CD4-positive, alpha-beta T cell (primary cell): ENCODE results near the gene CHIC2. TPM values are rescaled to one million over a fixed set of nuclear protein-coding genes. Genes with fewer than 3 reads are reported as not detected.

Experiments
- ATAC-seq: fragments of 200-7000 bp; cut with Tn5 transposase; one replicate; pipeline ENCODE4 v1.10.0; 2022; ENCODE audit warnings: mild to moderate bottlenecking; ENCODE audit not compliant: poor library complexity
- CTCF ChIA-PET: fragments of 350-600 bp; sonication (Branson Sonifier 250); formaldehyde crosslinking; loops from one replicate; lab custom pipeline; 2021; ENCODE audit warnings: antibody characterized with exemption, inconsistent platforms; lab: Charles Lee
- POLR2A ChIA-PET: fragments of 350-600 bp; sonication (Branson Sonifier 250); formaldehyde crosslinking; loops from one replicate; lab custom pipeline; 2021; ENCODE audit warnings: antibody characterized with exemption, inconsistent platforms; lab: Charles Lee
- DNase-seq, 14 experiments: peaks; one replicate each; pipeline ENCODE4 v3.0.0-alpha.2; 2013 to 2020; ENCODE audit warnings: mixed read lengths in 2 of 14
- H3K27ac ChIP-seq, 2 donors: one replicate each; pipeline versions ENCODE4 v1.5.1 to v1.7.0; 2013; ENCODE audit warnings: low read length in 2 of 2, low read depth in 1 of 2, mild to moderate bottlenecking in 1 of 2
- H3K27me3 ChIP-seq, 2 experiments: 1 replicate in 1 of 2; 2 replicates in 1 of 2; pipeline versions ENCODE4 v1.6.1 to v1.7.0; 2013; ENCODE audit warnings: low read length in 2 of 2, control low read depth in 1 of 2, mild to moderate bottlenecking in 1 of 2, moderate library complexity in 1 of 2; ENCODE audit not compliant: insufficient read depth in 2 of 2, control insufficient read depth in 1 of 2
- H3K36me3 ChIP-seq: one replicate; pipeline ENCODE4 v1.6.1; 2013; ENCODE audit warnings: low read length, control low read depth; ENCODE audit not compliant: insufficient read depth
- H3K4me1 ChIP-seq: one replicate; pipeline ENCODE4 v1.6.1; 2013; ENCODE audit warnings: low read length, control low read depth; ENCODE audit not compliant: insufficient read depth
- H3K4me3 ChIP-seq: one replicate; pipeline ENCODE4 v1.5.1; 2013; ENCODE audit warnings: mild to moderate bottlenecking, low read length, moderate library complexity
- H3K9me3 ChIP-seq, 2 experiments: 1 replicate in 1 of 2; 2 replicates in 1 of 2; pipeline versions ENCODE4 v1.6.1 to v1.7.0; 2013; ENCODE audit warnings: low read length in 2 of 2, mild to moderate bottlenecking in 2 of 2, control low read depth in 1 of 2, moderate library complexity in 1 of 2; ENCODE audit not compliant: control insufficient read depth in 1 of 2, insufficient read depth in 1 of 2
- H3K27ac Mint-ChIP-seq: one replicate; pipeline ENCODE4 v1.8.0; 2020; ENCODE audit warnings: mixed read lengths
- H3K27me3 Mint-ChIP-seq: one replicate; pipeline ENCODE4 v1.8.0; 2021; ENCODE audit warnings: mixed read lengths
- H3K36me3 Mint-ChIP-seq: one replicate; pipeline ENCODE4 v1.8.0; 2021; ENCODE audit warnings: low read depth, mixed read lengths
- H3K4me1 Mint-ChIP-seq: one replicate; pipeline ENCODE4 v1.8.0; 2021; ENCODE audit warnings: low read depth, mixed read lengths
- H3K4me3 Mint-ChIP-seq: one replicate; pipeline ENCODE4 v1.8.0; 2020; ENCODE audit warnings: mild to moderate bottlenecking, mixed read lengths
- H3K9me3 Mint-ChIP-seq: one replicate; pipeline ENCODE4 v1.8.0; 2020; ENCODE audit warnings: mixed read lengths
- CTCF ChIP-seq: fragments of 200-600 bp; IDR thresholded peaks from one replicate; pipeline ENCODE4 v1.8.0; 2022; ENCODE audit warnings: antibody characterized with exemption, mild to moderate bottlenecking
- intact Hi-C, 2 experiments: fragments of 100-400 bp; cut with DNase I in 1 of 2; cut with micrococcal nuclease in 1 of 2; formaldehyde crosslinking; loops; one replicate each; pipeline versions ENCODE4 v1.15.1 to v1.9.0; 2023 to 2025; cut with DNase I, micrococcal nuclease
- total RNA-seq, 174 experiments: library from RNA in 2 of 174; stranded (reverse) in 2 of 174; gene quantifications; one replicate each; pipeline ENCODE4 v1.2.3 and lab custom pipeline; 2021 to 2026

The CHIC2 gene
- total RNA-seq, 2 experiments from 2014 or later, result 53.8 to 59.2 TPM

DNA sequence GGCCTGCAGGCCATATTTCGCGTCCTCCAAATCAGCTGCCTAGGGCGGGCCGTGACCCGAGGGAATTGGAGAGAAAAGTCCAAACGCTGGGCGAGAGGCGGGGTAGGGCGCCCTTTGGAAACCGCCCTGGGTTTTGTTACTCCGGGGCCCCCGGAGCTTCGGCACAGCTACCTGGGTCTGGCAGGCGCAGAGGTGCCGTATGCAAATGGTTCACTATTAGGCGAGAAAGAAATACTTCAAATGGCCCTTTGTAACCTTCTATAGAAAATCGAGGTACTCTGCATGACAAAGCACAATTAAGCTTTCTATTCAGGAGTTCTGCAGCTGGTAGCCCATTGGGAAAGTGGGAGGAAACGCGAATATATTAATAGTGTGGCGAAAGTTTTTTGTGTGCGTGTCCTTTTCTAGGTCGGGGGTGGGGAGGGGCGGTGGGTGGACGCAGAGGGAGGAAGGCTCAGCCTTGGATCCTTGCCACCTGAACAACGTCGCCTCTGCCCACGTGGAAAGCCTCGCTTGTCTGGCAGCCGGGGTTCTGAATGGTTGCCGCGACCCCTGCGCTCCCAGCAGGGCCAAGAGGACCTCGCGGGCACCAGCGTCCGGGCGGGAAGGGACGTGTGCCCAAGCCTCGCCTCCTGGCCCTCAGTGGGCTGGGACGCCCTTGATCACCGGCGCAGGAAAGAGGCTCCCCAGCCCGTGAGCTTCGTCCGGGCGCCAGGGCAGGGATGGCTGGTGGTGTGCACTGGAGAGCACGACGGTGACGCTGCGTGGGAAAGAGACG lies 45.0 kb upstream of the CHIC2 start:
- Mint-ChIP-seq H3K4me3 (peak overlapping the region; percentile 22), H3K27me3 (peaks cover 89% of the 10 kb centered on the region), H3K36me3 (no peaks in the 10 kb centered on the region), H3K27ac (no peak overlapping the region), H3K4me1 (peaks cover 34% of the 10 kb centered on the region), H3K9me3 (no peaks in the 10 kb centered on the region)
- DNase-seq, result no peak
- Histone ChIP-seq H3K27me3 (peaks cover 54 to 79% of the 10 kb centered on the region in 2 experiments), H3K9me3 (peaks cover 0 to 13% of the 10 kb centered on the region in 2 experiments), H3K4me3 (no peak overlapping the region), H3K36me3 (no peaks in the 10 kb centered on the region), H3K4me1 (peaks cover 19% of the 10 kb centered on the region), H3K27ac (no peak overlapping the region)
- CTCF ChIA-PET, result interaction anchor here (1.1 kb wide), 1 partner anchor 18 kb away, joined by 3 read pairs; no protein-coding TSS in a partner anchor
- no peak for ATAC-seq
- intact Hi-C loops, result no loop called here
- no peak for TF ChIP-seq CTCF
- POLR2A ChIA-PET, result interaction anchor here (1.2 kb wide), 1 partner anchor 10 kb away, joined by 4 read pairs; the partner anchor contains the start of gene GSX2

DNA sequence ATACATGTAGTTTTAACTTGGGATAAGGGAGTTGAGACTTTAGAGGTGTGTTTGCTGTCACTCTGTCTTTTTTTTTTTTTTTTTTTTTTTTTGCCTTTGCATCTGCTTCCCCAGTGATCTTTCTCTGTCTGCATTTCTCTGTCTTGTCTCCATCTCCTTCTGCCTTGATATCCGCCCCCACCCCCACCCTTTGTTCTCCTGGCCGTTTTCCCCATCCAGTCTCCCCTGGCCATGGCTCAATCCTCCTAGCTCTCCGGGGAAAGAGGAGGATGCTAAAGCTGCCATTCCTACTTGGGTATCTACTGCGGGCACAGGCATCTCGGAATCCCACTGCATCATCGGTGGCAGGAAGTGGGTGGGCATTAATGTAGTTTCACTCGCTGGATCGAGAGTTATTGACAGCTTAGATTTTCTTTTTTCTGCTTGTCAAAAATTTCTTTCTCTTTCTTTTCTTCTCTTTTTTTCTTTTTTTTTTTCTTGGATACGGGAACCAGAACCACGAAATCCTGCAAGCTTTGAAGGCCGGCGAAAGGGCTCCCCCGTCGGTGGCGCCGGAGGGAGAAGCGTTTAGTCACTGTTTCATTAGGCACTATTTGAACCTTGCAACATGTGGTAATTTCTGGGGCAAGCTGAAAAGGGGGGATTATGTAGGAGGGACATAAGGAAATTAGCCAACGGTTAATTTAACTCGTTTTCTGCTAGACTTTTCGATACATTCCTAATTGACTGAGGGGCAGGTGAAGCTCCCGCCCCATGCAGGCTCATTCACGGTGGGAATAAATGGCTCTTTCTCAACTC lies 43.7 kb upstream of the CHIC2 start:
- Mint-ChIP-seq H3K4me1 (peaks cover 43% of the 10 kb centered on the region), H3K27me3 (peaks cover 95% of the 10 kb centered on the region), H3K9me3 (no peaks in the 10 kb centered on the region), H3K27ac (no peak overlapping the region), H3K36me3 (no peaks in the 10 kb centered on the region), H3K4me3 (peak overlapping the region; percentile 80)
- Histone ChIP-seq H3K36me3 (no peaks in the 10 kb centered on the region), H3K4me3 (peak overlapping the region; percentile 15), H3K4me1 (peaks cover 28% of the 10 kb centered on the region), H3K27ac (no peak overlapping the region), H3K9me3 (peaks cover 0 to 22% of the 10 kb centered on the region in 2 experiments), H3K27me3 (peaks cover 63 to 92% of the 10 kb centered on the region in 2 experiments)
- intact Hi-C loops, result no loop called here
- DNase-seq (no peak), ATAC-seq (peak; percentile 57)
- POLR2A ChIA-PET, result interaction anchor here (0.9 kb wide), 1 partner anchor 45 kb away, joined by 3 read pairs; no protein-coding TSS in a partner anchor
- CTCF ChIA-PET, result interaction anchor here (1.1 kb wide), 2 partner anchors 9 to 17 kb away, joined by 3 read pairs; no protein-coding TSS in a partner anchor
- no peak for TF ChIP-seq CTCF

DNA sequence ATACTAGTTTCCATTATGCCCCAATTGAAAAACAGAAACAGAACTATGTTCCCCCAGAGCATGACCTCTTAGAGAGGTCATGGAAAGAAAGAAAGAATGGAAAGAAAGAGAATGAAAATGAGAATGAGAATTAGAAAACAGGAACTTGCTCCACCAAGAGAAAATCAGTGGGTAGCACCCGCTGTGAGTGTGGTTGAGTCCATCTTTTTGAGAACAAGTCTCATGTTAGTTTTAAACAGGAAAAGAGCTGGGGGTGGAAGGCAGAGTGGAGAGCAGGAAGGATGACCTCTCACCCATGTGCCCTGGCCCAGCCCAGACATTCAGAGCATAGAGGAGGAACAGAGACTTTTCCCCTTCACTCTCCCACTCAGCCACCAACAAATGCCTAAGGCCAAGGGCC lies 40.5 kb upstream of the CHIC2 start:
- no peak overlapping the region for H3K27ac Mint-ChIP-seq
- H3K4me1 Mint-ChIP-seq, result peaks cover 57% of the 10 kb centered on the region
- H3K9me3 Mint-ChIP-seq, result no peaks in the 10 kb centered on the region
- H3K27ac ChIP-seq, result no peak overlapping the region
- CTCF ChIA-PET, result no interaction called here
- no peaks in the 10 kb centered on the region for H3K36me3 Mint-ChIP-seq
- H3K27me3 Mint-ChIP-seq, result peaks cover 94% of the 10 kb centered on the region
- DNase-seq (no peak), ATAC-seq (no peak)
- POLR2A ChIA-PET, result no interaction called here
- peaks cover 78 to 95% of the 10 kb centered on the region in 2 experiments for H3K27me3 ChIP-seq
- H3K9me3 ChIP-seq, result peaks cover 0 to 36% of the 10 kb centered on the region in 2 experiments
- no peak overlapping the region for H3K4me3 ChIP-seq
- TF ChIP-seq CTCF, result no peak
- H3K36me3 ChIP-seq, result no peaks in the 10 kb centered on the region
- no peak overlapping the region for H3K4me3 Mint-ChIP-seq
- peaks cover 49% of the 10 kb centered on the region for H3K4me1 ChIP-seq
- intact Hi-C loops, result no loop called here
